ENCODE data around the gene APBB1IP. TPM values are rescaled to one million over a fixed set of nuclear protein-coding genes. Genes with fewer than 3 reads are reported as not detected.

APBB1IP gene
- total RNA-seq, 1 experiment from 2014 or later = 0.22 TPM

DNA sequence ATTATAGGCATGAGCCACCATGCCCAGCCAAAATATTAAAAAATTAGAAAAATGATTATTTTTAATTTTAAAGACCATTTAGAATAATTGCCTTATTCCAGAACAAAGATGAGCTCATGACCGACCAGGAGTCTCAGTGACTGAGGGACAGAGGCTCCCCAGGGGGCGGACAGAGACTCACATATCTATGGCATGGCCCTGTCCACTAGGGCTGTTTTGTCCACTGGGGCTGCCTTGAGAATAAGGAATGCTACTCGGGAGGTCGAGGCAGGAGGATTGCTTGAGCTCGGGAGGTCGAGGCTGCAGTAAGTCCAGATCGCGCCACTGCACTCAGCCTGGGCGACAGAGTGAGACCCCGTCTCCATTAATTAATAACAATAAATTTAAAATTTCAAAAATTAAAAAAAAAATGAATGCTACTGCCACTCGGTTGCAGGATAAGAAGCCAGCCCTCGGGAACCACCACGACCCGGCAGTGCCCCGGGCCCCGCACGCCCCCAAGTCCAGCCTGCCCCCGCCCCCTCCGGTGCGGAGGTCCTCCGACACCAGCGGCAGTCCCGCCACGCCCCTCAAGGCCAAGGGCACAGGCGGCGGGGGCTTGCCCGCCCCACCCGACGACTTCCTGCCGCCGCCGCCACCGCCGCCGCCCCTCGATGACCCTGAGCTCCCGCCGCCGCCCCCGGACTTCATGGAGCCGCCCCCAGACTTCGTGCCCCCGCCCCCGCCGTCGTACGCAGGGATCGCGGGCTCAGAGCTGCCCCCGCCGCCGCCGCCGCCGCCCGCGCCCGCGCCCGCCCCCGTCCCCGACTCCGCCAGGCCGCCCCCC, 128.6 kb downstream of the APBB1IP start:
- peak overlapping the region; percentile 70 for H3K4me3 Mint-ChIP-seq
- DNase-seq (ENCODE audit: low spot score) = peak; percentile 72
- CTCF ChIA-PET = interaction anchor here (1.8 to 2.0 kb wide), 2 partner anchors 11 to 32 kb away, joined by 4 to 7 read pairs; no protein-coding TSS in a partner anchor

DNA sequence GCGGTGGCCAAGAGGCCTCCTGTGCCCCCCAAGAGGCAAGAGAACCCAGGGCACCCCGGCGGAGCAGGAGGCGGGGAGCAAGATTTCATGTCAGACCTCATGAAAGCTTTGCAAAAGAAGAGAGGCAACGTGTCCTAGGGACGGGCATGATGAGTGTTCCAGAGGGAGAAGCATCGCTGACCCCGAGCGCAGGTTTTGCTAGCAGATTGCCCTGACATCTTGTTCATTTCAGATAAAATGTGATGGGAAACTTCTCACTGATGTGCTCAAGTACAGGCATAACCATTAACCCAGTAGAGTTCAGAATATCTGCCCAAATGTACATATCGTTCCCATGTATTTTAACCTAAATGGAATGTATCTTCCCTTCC, 129.2 kb downstream of the APBB1IP start:
- Mint-ChIP-seq H3K4me1 (peaks cover 3% of the 10 kb centered on the region), H3K27ac (peak overlapping the region; percentile 49; the same call in 1 of the 2 replicates), H3K27me3 (ENCODE audit: low read depth) (no peaks in the 10 kb centered on the region), H3K4me3 (peak overlapping the region; percentile 65), H3K9me3 (peaks cover 10% of the 10 kb centered on the region), H3K36me3 (no peaks in the 10 kb centered on the region)
- CTCF ChIA-PET = interaction anchor here (1.8 to 2.0 kb wide), 2 partner anchors 11 to 33 kb away, joined by 4 to 7 read pairs; no protein-coding TSS in a partner anchor
- ATAC-seq = peak; percentile 64
- POLR2A ChIA-PET = interaction anchor here (0.5 kb wide), 1 partner anchor 298 kb away, joined by 3 read pairs; no protein-coding TSS in a partner anchor
- TF ChIP-seq CREB1 (CRISPR knock-in tag; IDR thresholded peaks at IDR 0.05) (no peak), ZNF219 (CRISPR knock-in tag; IDR thresholded peaks at IDR 0.05; ENCODE audit: borderline replicate concordance) (no peak), RELA (CRISPR knock-in tag; IDR thresholded peaks at IDR 0.05; ENCODE audit: borderline replicate concordance) (no peak)
- TF ChIP-seq, protein P1, sequence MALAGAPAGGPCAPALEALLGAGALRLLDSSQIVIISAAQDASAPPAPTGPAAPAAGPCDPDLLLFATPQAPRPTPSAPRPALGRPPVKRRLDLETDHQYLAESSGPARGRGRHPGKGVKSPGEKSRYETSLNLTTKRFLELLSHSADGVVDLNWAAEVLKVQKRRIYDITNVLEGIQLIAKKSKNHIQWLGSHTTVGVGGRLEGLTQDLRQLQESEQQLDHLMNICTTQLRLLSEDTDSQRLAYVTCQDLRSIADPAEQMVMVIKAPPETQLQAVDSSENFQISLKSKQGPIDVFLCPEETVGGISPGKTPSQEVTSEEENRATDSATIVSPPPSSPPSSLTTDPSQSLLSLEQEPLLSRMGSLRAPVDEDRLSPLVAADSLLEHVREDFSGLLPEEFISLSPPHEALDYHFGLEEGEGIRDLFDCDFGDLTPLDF (CRISPR knock-in tag; IDR thresholded peaks at IDR 0.05) = no peak
- no peak for DNase-seq (ENCODE audit: low spot score)

More for the DNA sequence above, 128.6 kb downstream of the APBB1IP start:
- POLR2A ChIA-PET = interaction anchor here (0.5 kb wide), 1 partner anchor 299 kb away, joined by 3 read pairs; no protein-coding TSS in a partner anchor
- Mint-ChIP-seq H3K36me3 (no peaks in the 10 kb centered on the region), H3K4me1 (peaks cover 3% of the 10 kb centered on the region), H3K27me3 (ENCODE audit: low read depth) (no peaks in the 10 kb centered on the region), H3K9me3 (peaks cover 6% of the 10 kb centered on the region), H3K27ac (no peak overlapping the region)
- ATAC-seq = peak; percentile 92
- TF ChIP-seq NFYB (CRISPR knock-in tag; conservative IDR thresholded peaks at IDR 0.05; ENCODE audit: low read depth) (no peak), SP1 (CRISPR knock-in tag; conservative IDR thresholded peaks at IDR 0.05) (peak; percentile 67; the same call in 1 of the 2 replicates), SMAD3 (CRISPR knock-in tag; IDR thresholded peaks at IDR 0.05; ENCODE audit: borderline replicate concordance) (no peak), GTF2I (CRISPR knock-in tag; conservative IDR thresholded peaks at IDR 0.05) (no peak), FOXK1 (CRISPR knock-in tag; IDR thresholded peaks at IDR 0.05) (0 out of 2 replicates have a peak, but pooled peaks have one; percentile 25), EMX1 (CRISPR knock-in tag; IDR thresholded peaks at IDR 0.05) (no peak), NR2C2 (CRISPR knock-in tag; IDR thresholded peaks at IDR 0.05) (no peak), ZNF121 (CRISPR knock-in tag; IDR thresholded peaks at IDR 0.05) (peak; percentile 86; the same call in 1 of the 2 replicates)
- TF ChIP-seq, protein P2, sequence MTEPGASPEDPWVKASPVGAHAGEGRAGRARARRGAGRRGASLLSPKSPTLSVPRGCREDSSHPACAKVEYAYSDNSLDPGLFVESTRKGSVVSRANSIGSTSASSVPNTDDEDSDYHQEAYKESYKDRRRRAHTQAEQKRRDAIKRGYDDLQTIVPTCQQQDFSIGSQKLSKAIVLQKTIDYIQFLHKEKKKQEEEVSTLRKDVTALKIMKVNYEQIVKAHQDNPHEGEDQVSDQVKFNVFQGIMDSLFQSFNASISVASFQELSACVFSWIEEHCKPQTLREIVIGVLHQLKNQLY (CRISPR knock-in tag; IDR thresholded peaks at IDR 0.05) = no peak
- TF ChIP-seq, protein P3, sequence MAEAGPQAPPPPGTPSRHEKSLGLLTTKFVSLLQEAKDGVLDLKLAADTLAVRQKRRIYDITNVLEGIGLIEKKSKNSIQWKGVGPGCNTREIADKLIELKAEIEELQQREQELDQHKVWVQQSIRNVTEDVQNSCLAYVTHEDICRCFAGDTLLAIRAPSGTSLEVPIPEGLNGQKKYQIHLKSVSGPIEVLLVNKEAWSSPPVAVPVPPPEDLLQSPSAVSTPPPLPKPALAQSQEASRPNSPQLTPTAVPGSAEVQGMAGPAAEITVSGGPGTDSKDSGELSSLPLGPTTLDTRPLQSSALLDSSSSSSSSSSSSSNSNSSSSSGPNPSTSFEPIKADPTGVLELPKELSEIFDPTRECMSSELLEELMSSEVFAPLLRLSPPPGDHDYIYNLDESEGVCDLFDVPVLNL (CRISPR knock-in tag; IDR thresholded peaks at IDR 0.05; ENCODE audit: borderline replicate concordance, low read depth) = no peak
- TF ChIP-seq, protein P1 (CRISPR knock-in tag; IDR thresholded peaks at IDR 0.05) = no peak

DNA sequence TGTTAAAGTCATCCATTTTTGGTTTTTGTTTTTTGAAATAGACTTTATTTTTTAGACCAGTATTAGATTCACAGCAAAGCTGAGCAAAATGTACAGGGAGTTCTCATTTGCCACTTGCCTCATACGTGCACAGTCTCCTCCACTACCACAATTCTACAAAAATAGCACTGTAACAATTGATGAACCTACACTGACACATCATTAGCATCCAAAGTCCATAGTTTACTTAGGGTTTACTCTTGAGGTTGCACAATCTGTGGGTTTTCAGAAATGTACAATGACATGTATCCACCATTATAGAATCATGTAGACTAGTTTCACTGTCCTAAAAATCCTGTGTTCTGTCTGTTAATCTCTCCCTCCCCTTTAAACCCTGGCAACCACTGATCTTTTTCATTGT, 133.5 kb downstream of the APBB1IP start:
- DNase-seq (ENCODE audit: low spot score) = no peak
- H3K36me3 Mint-ChIP-seq = peaks cover 12% of the 10 kb centered on the region
- no peak overlapping the region for H3K4me3 Mint-ChIP-seq
- POLR2A ChIA-PET = no interaction called here
- peaks cover 28% of the 10 kb centered on the region for H3K9me3 Mint-ChIP-seq
- no peaks in the 10 kb centered on the region for H3K27me3 Mint-ChIP-seq (ENCODE audit: low read depth)
- H3K4me1 Mint-ChIP-seq = peaks cover 8% of the 10 kb centered on the region
- ATAC-seq = no peak
- CTCF ChIA-PET = no interaction called here
- H3K27ac Mint-ChIP-seq = no peak overlapping the region
- TF ChIP-seq, protein P4, sequence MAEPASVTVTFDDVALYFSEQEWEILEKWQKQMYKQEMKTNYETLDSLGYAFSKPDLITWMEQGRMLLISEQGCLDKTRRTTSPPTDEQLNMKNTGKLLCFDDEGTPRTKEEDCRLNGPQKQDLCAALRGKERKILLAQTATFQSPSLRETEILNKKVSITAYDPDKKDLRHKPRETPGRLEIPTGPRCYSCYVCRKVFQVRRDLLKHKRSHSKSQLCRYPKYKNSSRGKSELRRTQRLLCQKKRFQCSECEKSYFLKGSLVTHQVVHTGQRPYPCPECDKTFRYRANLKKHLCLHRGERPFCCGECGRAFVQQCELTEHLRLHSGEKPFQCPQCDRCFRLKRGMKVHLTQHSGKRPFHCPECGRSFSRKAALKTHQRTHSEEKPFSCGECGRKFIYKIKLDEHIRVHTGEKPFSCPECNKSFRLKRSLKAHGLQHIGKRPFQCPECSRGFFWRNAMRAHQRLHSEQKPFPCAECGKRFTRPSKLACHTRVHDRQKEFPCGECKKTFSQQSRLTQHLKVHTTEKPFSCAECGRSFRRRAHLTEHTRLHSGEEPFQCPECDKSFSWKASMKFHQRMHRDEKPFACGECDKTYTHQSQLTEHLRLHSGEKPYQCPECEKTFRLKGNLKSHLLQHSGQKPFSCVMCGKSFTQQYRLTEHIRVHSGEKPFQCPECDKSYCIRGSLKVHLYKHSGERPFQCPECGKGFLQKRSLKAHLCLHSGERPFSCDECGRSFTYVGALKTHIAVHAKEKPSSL (CRISPR knock-in tag; conservative IDR thresholded peaks at IDR 0.05) = no peak
- TF ChIP-seq, protein P2 (CRISPR knock-in tag; IDR thresholded peaks at IDR 0.05) = no peak
- TF ChIP-seq JAZF1 (CRISPR knock-in tag; IDR thresholded peaks at IDR 0.05) (no peak), SMAD4 (CRISPR knock-in tag; IDR thresholded peaks at IDR 0.05) (no peak)
- TF ChIP-seq, protein P5, sequence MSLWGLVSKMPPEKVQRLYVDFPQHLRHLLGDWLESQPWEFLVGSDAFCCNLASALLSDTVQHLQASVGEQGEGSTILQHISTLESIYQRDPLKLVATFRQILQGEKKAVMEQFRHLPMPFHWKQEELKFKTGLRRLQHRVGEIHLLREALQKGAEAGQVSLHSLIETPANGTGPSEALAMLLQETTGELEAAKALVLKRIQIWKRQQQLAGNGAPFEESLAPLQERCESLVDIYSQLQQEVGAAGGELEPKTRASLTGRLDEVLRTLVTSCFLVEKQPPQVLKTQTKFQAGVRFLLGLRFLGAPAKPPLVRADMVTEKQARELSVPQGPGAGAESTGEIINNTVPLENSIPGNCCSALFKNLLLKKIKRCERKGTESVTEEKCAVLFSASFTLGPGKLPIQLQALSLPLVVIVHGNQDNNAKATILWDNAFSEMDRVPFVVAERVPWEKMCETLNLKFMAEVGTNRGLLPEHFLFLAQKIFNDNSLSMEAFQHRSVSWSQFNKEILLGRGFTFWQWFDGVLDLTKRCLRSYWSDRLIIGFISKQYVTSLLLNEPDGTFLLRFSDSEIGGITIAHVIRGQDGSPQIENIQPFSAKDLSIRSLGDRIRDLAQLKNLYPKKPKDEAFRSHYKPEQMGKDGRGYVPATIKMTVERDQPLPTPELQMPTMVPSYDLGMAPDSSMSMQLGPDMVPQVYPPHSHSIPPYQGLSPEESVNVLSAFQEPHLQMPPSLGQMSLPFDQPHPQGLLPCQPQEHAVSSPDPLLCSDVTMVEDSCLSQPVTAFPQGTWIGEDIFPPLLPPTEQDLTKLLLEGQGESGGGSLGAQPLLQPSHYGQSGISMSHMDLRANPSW (CRISPR knock-in tag; conservative IDR thresholded peaks at IDR 0.05; ENCODE audit: low read depth) = no peak
